Glutamatergic neuron (in vitro differentiated cells): ENCODE data around the gene TMEM141. TPM values are rescaled to one million over a fixed set of nuclear protein-coding genes. Genes with fewer than 3 reads are reported as not detected.

ENCODE experiments used
- DNase-seq: peaks from one replicate; pipeline ENCODE4 v3.0.0; 2022
- H3K27ac Mint-ChIP-seq: one replicate; pipeline ENCODE4 v1.8.0; 2020; ENCODE audit warnings: mild to moderate bottlenecking, mixed read lengths, inconsistent platforms; ENCODE audit not compliant: unreplicated experiment
- H3K27me3 Mint-ChIP-seq: one replicate; pipeline ENCODE4 v1.8.0; 2020; ENCODE audit warnings: mild to moderate bottlenecking, moderate library complexity, mixed read lengths, inconsistent platforms; ENCODE audit not compliant: unreplicated experiment
- H3K36me3 Mint-ChIP-seq: one replicate; pipeline ENCODE4 v1.8.0; 2020; ENCODE audit warnings: mild to moderate bottlenecking, mixed read lengths, inconsistent platforms; ENCODE audit not compliant: unreplicated experiment
- H3K4me1 Mint-ChIP-seq: one replicate; pipeline ENCODE4 v1.8.0; 2020; ENCODE audit warnings: mild to moderate bottlenecking, low read depth, mixed read lengths, inconsistent platforms; ENCODE audit not compliant: unreplicated experiment
- H3K4me3 Mint-ChIP-seq: one replicate; pipeline ENCODE4 v1.8.0; 2020; ENCODE audit warnings: mild to moderate bottlenecking, mixed read lengths, inconsistent platforms; ENCODE audit not compliant: unreplicated experiment
- H3K9me3 Mint-ChIP-seq: one replicate; pipeline ENCODE4 v1.8.0; 2020; ENCODE audit warnings: mild to moderate bottlenecking, moderate library complexity, mixed read lengths, inconsistent platforms; ENCODE audit not compliant: unreplicated experiment
- CTCF ChIP-seq: fragments of 200-600 bp; sonication (generic); IDR thresholded peaks from one replicate; pipeline ENCODE4 v1.5.0; 2021; ENCODE audit not compliant: partially characterized antibody, unreplicated experiment
- total RNA-seq: library from RNA; stranded (reverse); fragmentation: NEBNext Ultra II Directional; extraction: Animal tissue kit (Norgen Biotek cat#: 25700); gene quantifications from one replicate; pipeline ENCODE4 v1.2.1, GENCODE V29; 2021; ENCODE audit not compliant: unreplicated experiment

TMEM141 gene
- total RNA-seq, 1 donor from 2014 or later: 46.1 TPM

- H3K4me1 Mint-ChIP-seq: peaks cover 9% of the 10 kb centered on the region
- DNase-seq: peak; percentile 13
- peaks cover 8% of the 10 kb centered on the region for H3K9me3 Mint-ChIP-seq
- H3K36me3 Mint-ChIP-seq: no peaks in the 10 kb centered on the region
- no peak overlapping the region for H3K27ac Mint-ChIP-seq
- H3K27me3 Mint-ChIP-seq: peaks cover 10% of the 10 kb centered on the region
- no peak overlapping the region for H3K4me3 Mint-ChIP-seq
- TF ChIP-seq CTCF: no peak
These were observed 36.8 kb downstream of the TMEM141 start for GRCh38 chr9:136827794-136828473.

GRCh38 chr9:136828474-136829140, 37.5 kb downstream of the TMEM141 start:
- Mint-ChIP-seq H3K9me3 (peaks cover 8% of the 10 kb centered on the region), H3K27me3 (peaks cover 11% of the 10 kb centered on the region), H3K4me1 (peaks cover 4% of the 10 kb centered on the region), H3K36me3 (no peaks in the 10 kb centered on the region), H3K27ac (no peak overlapping the region), H3K4me3 (no peak overlapping the region)
- no peak for DNase-seq
- no peak for TF ChIP-seq CTCF

GRCh38 chr9:136829412-136829811, 38.3 kb downstream of the TMEM141 start:
- H3K36me3 Mint-ChIP-seq: no peaks in the 10 kb centered on the region
- peaks cover 12% of the 10 kb centered on the region for H3K9me3 Mint-ChIP-seq
- H3K4me3 Mint-ChIP-seq: no peak overlapping the region

GRCh38 chr9:136829981-136830885, 39.1 kb downstream of the TMEM141 start:
- DNase-seq: no peak
- H3K36me3 Mint-ChIP-seq: no peaks in the 10 kb centered on the region
- peaks cover 5% of the 10 kb centered on the region for H3K4me1 Mint-ChIP-seq
- peaks cover 17% of the 10 kb centered on the region for H3K27me3 Mint-ChIP-seq
- no peak for TF ChIP-seq CTCF
- H3K9me3 Mint-ChIP-seq: peaks cover 9% of the 10 kb centered on the region
- no peak overlapping the region for H3K27ac Mint-ChIP-seq
- H3K4me3 Mint-ChIP-seq: no peak overlapping the region

More at GRCh38 chr9:136829412-136829811, 38.3 kb downstream of the TMEM141 start:
- DNase-seq: no peak
- peaks cover 5% of the 10 kb centered on the region for H3K4me1 Mint-ChIP-seq
- no peak overlapping the region for H3K27ac Mint-ChIP-seq
- TF ChIP-seq CTCF: no peak
- peaks cover 17% of the 10 kb centered on the region for H3K27me3 Mint-ChIP-seq
